ENCODE results near the gene IL36B.

DNA sequence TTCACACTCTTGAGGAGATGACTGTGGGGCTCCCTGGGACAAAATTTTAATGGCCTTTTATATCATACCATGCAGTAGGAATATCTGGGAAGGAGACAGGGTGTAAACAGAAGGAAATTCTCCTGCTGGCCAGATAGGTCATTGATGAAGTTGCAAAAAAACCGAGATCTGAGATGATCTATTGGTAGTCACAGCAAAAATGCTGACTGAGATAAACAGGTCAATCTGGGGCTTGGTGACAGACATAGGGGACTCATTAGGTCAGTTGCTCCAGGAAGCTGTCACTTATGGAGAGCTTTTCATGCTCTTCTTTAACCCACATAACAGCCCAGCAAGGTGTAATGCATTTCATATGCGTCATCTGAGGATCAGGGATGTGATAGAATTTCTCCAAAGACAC lies 50.0 kb downstream of the IL36B start:
- TF ChIP-seq, protein P1, sequence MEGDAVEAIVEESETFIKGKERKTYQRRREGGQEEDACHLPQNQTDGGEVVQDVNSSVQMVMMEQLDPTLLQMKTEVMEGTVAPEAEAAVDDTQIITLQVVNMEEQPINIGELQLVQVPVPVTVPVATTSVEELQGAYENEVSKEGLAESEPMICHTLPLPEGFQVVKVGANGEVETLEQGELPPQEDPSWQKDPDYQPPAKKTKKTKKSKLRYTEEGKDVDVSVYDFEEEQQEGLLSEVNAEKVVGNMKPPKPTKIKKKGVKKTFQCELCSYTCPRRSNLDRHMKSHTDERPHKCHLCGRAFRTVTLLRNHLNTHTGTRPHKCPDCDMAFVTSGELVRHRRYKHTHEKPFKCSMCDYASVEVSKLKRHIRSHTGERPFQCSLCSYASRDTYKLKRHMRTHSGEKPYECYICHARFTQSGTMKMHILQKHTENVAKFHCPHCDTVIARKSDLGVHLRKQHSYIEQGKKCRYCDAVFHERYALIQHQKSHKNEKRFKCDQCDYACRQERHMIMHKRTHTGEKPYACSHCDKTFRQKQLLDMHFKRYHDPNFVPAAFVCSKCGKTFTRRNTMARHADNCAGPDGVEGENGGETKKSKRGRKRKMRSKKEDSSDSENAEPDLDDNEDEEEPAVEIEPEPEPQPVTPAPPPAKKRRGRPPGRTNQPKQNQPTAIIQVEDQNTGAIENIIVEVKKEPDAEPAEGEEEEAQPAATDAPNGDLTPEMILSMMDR (IDR thresholded peaks at IDR 0.05), result no peak
- TF ChIP-seq EZH2 (IDR thresholded peaks at IDR 0.05; ENCODE audit: borderline replicate concordance, insufficient read depth, low read depth, low read length, poor library complexity, severe bottlenecking), result no peak
